UCSD-AML1 (cell line): ENCODE results near the gene HES1.
A peak's percentile ranks its signal among the peaks of the same experiment; 100 is the strongest.
"Not testable (repeated sequence)": the region's sequence is repeated elsewhere in the genome, so short reads cannot be mapped to it uniquely, and the experiment has no call there.

Source experiments
- DNase-seq: peaks from one replicate; lab custom pipeline; 2025; ENCODE audit not compliant: unreplicated experiment; lab: John Stamatoyannopoulos, UW

HES1 gene

DNA sequence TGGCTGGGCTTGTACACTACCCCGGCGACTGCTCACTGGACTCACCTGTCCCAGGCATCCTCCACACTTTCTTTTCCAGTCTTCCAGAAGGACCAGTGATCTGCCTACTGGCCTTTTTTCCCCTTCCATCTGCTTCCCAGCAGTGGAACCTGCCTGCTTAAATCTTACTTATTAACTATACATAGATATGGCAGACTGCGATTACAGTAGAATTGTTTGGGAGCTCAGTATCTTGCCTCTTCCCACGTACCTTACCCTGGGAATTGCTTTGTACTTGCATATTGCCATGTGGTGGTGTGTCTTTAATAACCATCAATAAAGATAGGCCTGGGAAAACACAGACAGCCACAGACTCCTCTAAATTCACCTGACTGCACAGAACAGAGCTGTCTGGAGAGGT, 11.8 kb upstream of the HES1 start:
- DNase-seq: no peak

DNA sequence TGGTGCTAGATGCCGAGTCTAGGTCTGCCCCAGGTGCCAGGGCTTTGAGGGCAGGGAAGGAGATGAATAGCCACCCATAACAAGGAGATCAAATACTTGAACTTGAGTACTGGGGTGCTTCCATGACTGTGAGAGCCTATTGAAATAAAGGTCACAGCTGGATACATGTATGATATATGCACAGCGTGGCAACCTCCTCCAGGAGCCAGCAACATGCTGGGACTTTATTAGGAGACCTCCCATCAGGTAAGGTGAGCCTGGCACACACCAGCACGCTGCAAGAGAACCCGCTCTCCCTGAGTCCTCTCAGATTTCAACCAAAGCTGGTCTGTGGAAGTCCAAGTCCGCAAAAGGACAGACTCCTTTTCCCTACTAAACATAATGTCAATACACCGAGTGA, 10.5 kb upstream of the HES1 start:
- no peak for DNase-seq

DNA sequence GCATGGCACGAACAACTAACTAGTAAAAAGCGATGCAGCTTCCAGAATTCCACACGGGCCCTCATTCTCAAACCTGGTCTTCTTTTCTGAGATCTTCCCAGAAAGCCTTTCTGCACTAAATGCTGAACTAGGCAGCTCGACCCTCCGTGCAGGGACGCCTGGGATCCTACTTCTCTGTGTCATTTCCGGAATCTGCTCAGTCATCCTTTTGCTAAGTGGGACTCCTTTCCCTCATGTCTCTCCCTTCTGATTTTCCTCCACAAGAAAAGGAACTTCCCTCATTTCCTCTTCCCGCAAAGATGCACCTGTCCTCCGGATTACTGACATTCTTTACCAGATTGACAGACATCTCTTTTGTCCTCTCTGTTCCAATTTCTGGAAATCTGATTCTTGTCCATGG, 9.2 kb upstream of the HES1 start:
- DNase-seq: no peak

DNA sequence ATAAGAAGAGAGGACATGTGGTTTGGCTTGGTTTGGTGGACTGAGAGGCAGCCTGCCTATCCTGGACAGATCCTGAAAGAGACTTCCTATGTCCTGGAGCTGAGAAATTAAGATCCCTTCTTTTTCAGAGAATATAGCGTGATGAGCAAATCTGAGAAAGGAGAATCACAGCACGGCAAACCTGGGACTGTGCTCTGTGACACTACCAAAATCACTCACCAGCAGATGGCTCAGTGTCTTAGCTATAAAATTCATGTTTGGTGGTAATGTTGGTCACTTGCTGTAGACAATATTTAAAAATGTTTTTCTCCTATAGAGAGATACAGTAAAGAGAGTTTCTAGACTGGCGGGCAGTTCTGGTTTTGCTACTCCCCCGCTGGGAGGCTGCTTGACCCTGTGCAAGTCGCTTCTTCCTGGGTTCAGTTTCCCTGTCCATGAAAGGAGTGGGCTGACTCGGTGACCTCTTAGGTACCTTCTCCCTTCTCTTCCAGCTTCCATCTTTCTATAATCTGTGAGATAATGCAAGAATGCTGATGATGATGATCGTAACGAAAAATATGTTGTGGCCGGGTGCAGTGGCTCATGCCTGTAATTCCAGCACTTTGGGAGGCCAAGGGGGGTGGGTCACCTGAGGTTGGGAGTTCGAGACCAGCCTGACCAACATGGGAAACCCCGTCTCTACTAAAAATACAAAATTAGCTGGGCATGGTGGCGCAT, 7.6 kb upstream of the HES1 start:
- no peak for DNase-seq

DNA sequence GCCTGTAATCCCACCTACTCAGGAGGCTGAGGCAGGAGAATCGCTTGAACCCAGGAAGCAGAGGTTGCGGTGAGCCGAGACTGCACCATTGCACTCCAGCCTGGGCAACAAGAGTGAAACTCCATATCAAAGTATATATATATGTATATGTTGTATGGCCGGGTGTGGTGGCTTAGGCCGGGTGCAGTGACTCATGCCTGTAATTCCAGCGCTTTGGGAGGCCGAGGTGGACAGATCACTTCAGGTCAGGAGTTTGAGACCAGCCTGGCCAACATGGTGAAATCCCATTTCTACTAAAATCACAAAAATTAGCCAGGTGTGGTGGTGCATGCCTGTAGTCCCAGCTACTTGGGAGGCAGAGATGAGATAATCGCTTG, 7.0 kb upstream of the HES1 start:
- not testable (repeated sequence) for DNase-seq

DNA sequence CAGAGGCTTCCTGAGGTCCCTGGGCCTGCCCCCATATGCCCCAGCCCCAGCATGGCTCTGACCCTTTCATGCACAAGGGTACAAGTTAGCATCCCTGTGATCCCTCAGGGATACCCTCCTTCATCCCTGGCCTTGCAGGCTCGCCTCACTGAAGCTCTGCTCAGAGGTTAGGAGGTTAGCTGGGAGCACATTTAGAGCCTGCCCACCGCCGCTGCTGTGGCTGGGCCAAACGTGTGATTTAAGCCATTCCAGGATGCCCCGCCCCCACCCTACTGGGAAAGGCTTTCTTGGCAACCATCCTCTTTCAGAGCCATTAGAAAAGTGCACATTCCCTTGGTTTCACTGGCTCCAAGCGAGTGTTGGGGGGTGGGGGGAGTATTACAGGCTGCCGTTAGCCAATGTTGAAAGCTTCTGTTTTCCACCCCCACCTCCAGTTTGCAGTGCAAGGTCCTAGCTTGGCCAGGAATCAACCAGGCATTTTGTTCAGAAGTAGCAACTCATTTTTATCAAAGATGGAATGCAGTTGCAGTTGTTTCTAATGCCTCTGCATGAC, 6.3 kb upstream of the HES1 start:
- DNase-seq: no peak

DNA sequence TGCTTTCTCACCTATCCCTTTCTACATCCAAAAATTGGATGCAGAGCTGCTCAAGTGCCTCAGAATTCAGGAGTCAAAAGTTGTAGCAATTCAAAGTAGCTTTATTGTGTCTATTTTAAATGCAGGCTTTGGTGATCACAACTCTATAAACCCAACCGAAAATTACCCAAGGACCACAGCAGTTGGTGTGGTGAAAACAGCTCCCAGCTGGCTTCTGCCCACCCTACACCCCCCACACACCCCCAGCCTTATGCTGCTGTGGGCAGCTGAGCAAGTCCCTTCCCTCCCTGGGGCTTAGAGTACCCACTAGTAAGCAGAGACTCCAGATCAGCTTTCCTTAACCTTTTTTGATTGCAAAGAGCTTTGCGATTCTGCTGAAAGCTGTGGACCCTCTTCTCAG, 5.8 kb upstream of the HES1 start:
- DNase-seq: no peak

DNA sequence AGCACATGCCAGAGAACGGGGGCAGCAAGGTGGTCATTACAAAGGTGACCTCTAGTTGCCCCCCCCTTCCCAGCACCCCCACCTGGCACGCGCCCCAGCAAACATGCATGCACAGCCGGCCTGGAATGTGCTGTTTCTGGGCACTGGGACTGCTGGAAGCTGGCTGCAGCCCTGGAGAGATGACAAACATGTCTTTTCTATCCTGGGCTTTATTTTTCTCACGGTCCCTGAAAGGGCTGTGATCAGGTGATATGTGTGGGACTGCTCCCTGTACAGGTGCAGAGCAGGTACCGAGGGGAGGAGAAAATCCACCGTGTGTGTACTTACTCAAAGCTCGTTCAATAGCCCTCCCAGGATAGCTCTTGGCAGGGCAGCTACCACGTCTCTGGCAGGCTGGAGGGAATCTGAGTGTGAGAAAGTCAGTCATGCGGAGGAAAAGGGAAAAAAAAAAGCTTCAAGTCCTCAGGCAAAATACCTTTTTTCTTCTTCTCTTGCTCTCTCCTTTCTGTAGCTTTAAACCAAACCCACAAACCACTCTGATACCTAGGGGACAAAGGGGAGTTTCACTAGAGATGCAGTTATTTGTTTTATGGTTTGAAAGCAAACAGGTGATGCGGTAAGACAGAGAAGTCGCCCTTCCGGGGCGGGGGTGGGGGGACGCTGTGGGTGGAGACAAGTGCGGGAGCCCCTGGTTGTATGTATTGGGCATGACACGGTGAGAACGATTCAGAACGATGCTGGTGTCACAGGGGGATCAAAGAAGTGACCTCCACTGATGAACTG, 5.0 kb upstream of the HES1 start:
- DNase-seq: no peak

DNA sequence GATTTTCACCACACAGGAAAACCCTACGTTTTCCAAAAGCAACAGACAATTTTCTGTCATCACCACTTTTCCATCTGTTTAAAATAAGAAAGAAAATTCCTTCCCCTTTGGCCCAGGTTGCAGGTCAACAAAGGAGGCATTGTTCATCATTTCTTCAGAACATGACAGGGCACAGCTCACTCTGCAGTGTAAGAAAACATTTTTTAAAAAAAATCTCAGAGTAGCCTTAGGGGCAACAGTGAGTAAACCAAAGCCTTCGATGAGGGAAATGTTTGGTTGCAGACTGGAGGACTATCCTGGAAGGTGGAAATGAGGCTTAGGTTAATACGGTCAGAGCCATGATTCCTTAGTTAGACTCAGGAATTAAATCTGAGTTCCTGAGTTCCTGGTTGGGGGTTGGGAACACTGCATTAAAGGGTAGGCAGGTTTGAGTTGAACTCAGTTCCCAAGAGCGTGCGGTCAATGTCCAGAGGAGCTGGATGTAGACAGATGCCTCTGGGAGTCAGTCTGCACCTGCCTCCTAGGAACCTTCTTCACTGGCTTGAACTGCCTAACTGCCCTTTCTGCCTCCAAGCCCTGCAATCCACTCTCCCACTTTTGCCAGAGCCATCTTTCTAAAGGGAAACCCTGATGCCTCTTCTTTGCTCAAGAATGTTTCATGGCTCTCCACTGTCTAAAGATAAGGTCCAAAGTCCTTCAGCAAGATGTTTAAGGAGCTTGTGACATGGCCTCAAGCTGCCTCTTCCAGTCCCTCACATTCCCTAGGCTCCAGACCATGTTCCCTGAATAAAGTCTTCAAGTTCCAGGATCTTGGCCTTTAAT, 3.3 kb upstream of the HES1 start:
- no peak for DNase-seq

DNA sequence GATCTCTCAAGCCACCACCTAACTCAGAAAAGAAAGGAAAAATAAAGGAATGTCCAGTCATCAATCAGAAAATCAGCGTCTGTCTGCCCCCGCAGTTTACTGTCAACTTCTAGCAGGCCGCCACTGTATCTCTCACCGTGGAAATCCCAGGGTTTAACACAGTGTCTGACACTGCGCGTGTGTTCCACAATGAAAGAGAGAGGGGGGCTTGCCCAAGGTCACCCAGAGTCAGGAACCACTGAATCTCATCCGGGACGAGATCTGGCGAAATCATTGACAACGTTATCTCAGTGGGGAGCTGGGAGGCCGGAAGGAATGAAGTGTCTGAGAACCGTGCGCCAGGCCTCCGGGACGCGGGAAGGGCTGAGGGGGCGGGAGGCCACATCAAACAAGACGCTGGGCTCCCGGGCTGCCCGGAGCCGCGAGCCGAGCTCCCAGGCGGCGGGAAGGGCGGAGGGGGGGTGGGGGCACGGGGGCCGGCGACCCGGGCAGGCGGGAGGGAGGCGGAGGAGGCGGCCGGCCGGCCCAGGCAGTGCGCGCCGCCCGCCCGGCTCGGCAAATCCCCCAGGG, 2.2 kb upstream of the HES1 start:
- DNase-seq: peak; percentile 35

DNA sequence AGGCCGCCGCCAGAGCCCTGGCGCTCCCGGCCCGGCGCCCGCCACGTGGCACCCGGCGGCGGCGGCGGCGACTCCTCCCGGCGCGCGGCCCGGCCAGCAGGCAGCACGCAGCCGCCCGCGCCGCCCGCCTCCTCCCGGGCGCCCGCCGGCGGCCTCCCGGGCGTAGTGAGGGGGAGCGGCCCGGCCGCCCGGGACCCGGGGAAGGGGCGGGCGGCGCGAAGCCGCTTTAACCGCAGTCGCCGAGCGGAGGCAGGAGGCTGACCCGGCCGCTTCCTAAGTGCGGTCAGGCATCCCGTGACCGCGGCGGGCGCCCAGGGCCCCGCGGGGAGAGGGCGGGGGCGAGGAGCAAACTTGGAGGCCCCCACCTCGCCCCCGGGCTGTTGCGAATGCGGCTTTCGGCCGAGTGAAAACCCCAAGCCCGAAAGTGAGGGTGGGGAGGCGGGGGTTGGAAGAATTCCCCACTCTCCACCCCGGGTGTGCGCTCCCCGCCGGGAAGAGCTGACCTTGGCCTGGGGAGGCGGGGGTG, 1.7 kb upstream of the HES1 start:
- peak; percentile 75 for DNase-seq

DNA sequence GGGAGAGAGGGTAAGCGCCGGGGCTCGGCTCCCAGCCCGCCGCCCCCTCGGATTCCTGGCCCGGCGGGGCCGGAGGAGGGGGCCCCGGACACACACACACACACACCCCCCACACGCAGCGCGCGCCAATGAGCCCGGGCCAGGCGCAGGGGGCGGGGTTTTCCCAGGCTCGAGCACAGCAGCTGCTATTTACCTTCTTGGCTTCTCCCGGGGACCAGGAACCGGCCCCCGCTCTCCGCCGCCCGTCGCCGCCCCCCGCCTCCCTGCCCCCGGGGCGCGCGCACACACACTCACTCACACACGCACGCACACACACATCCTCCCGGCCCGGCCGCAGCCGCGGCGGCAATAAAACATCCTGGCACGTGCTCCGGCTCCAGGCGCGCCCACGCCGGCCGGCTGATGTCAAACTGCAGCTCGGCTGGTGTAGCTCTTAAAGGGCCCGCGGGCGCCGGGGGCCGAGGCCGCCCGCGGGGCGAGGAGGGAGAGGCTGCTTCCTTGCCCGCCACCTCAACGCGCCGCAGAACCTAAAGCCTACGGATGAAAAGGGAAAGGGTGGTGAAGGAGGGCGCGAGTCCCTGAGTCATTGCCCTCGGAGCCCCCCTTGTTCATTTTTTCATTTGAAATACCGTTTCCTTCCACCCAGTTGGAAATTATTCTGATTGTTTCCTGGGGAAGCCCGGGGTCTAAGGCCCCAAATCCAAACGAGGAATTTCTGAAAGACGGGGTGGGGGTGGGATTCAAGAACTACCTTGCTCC, 1.0 kb upstream of the HES1 start:
- DNase-seq: peak; percentile 88

DNA sequence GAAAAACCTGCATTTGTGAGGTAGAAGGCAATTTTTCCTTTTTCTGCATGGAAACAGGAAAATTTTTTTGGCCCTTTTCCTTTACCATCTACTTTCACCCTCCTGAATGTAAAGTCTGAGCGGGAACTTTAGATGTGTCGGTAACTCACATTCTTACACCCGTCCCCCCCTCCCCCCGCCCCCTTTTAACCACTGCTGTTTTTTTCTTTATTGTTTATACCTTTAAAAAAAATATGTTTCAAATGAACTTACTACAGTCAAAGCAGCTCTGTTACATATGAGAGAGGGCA, 487 bp upstream of the HES1 start:
- DNase-seq: no peak

DNA sequence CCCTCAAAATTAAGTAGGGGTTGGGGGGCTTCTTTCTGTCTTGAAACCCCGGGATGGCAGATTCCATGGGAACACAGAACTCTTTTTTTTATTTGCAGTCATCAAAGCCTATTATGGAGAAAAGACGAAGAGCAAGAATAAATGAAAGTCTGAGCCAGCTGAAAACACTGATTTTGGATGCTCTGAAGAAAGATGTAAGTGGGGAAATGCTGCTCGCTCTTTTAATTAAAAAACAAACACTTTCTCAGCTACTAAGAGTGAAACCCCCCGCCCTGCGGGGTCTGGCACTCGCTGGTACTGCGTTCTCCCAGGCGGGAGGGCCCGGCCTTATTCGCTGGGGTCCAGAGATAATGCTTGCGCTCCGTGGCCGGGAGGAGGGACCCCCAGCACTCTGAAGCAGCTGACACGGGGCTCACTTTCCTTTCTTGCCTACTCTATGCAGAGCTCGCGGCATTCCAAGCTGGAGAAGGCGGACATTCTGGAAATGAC, 615 bp downstream of the HES1 start:
- no peak for DNase-seq

DNA sequence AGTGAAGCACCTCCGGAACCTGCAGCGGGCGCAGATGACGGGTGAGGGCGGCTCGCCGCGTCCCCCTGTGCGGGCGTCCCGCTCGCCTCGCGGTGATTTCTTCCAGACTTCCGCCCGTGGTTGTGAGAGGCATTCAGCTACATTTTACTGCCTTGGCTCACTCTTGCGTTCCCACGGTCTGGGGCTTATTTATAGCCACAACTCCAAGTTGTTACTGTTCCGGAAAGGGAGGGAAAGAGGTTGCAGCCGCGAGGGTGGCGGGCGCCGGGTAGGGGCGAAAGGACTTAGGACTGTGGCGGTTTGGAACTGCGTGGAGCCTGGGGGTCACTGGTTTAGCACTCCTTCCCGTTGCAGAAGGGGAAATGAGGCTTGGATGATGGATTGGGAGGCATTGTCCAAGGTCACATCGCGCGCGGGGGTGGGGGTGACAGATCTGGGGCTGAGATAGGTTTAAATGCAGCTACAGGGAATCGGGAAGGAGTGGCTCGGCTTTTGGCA, 1.1 kb downstream of the HES1 start:
- peak; percentile 72 for DNase-seq

DNA sequence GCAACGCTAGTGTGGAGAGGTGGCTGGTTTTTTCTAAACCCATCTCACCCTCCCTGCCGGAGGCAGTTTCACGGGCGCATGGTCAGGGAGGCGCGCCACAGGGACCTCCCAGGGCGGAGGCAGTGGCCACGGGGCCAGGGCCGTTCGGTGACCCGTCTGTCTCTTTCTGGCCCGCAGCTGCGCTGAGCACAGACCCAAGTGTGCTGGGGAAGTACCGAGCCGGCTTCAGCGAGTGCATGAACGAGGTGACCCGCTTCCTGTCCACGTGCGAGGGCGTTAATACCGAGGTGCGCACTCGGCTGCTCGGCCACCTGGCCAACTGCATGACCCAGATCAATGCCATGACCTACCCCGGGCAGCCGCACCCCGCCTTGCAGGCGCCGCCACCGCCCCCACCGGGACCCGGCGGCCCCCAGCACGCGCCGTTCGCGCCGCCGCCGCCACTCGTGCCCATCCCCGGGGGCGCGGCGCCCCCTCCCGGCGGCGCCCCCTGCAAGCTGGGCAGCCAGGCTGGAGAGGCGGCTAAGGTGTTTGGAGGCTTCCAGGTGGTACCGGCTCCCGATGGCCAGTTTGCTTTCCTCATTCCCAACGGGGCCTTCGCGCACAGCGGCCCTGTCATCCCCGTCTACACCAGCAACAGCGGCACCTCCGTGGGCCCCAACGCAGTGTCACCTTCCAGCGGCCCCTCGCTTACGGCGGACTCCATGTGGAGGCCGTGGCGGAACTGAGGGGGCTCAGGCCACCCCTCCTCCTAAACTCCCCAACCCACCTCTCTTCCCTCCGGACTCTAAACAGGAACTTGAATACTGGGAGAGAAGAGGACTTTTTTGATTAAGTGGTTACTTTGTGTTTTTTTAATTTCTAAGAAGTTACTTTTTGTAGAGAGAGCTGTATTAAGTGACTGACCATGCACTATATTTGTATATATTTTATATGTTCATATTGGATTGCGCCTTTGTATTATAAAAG, 1.8 kb downstream of the HES1 start:
- DNase-seq: peak; percentile 70

DNA sequence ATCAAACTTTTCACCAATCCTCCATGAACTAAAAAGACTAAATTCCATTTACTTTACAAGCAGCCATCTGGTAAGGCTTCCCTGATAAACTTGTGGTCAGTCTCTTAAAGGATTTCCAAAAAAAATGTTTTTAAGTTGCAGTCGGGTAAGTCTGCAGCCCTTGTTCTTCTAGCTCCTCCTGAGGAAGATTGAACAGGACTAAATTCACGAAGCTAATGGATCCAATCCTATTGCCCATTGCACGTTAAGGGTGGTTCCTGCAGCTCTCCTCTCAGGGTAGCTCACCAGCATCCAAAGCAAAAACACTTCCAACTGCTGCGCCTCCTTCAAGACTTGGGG, 2.8 kb downstream of the HES1 start:
- DNase-seq: no peak

DNA sequence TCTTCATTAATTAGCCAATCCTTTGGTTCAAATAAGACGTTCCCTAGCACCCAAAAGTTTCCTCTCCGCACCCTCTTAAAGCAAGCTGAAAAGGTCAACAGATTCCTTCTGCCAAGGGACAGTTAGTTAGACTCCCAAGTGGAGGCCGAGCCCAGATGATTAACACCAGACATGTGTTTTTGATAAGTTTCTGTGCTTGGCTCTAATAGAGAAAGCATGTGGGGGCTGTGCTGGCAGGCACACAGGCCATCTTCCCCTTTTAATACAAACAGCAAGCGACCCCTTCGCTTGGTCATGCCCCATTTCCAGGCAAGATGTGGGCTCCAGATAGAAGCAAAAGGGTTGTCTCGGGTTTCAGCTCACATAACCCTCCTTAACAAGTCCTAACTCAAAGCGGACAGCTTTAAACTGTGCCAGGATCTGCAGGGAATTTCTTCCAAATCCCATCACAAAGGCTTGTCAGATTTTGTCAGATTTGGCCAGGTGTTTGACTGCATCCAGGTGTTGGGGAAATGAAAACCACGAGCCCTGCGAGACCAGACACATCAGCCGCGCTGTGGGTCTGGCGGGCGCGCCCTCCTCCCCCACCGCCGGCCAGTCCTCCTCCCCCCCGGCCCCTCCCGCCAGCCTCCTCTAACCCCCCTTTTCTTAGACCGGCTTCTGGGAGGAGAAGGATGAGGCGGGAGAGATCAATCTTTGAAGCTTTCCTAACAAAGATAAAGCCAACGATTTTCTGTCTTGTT, 3.3 kb downstream of the HES1 start:
- peak; percentile 38 for DNase-seq
